GM12864 (cell line): Measurements from ENCODE around the gene CALB2.

Experiments used
- DNase-seq: peaks from one replicate; pipeline ENCODE4 v3.0.0-alpha.2; 2011; ENCODE audit warnings: low read depth
- H3K4me3 ChIP-seq: 2 replicates; pipeline ENCODE4 v1.5.1; 2011; ENCODE audit warnings: mild to moderate bottlenecking, low read depth, low read length, control low read depth
- TF ChIP-seq, protein P1 (sequence below): IDR thresholded peaks from 2 replicates; pipeline ENCODE4 v1.5.1; 2011; ENCODE audit warnings: low read depth, mild to moderate bottlenecking, moderate library complexity, low read length, control low read depth, inconsistent platforms; ENCODE audit errors: missing control alignments

CALB2 gene

DNA sequence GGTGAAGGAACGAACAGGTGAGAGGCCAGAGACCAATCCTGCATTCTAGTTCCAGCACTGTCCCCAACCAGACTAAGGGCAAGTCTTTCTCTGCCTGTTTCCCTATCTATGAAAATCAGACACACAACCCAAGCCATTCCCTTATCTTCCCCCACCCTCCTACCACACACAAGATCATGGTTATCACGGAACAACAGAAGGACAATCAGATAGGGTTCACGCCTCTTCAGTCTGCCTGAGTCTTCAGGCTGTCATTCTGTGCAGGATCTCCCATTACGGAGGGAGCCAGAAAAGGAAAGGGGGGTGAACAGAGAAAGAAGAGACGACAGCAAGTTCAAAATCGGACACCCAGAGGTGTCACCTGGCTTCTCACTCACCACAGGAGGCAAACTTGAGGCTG is 72.2 kb downstream of the CALB2 start:
- H3K4me3 ChIP-seq = no peak overlapping the region
- TF ChIP-seq, protein P1, sequence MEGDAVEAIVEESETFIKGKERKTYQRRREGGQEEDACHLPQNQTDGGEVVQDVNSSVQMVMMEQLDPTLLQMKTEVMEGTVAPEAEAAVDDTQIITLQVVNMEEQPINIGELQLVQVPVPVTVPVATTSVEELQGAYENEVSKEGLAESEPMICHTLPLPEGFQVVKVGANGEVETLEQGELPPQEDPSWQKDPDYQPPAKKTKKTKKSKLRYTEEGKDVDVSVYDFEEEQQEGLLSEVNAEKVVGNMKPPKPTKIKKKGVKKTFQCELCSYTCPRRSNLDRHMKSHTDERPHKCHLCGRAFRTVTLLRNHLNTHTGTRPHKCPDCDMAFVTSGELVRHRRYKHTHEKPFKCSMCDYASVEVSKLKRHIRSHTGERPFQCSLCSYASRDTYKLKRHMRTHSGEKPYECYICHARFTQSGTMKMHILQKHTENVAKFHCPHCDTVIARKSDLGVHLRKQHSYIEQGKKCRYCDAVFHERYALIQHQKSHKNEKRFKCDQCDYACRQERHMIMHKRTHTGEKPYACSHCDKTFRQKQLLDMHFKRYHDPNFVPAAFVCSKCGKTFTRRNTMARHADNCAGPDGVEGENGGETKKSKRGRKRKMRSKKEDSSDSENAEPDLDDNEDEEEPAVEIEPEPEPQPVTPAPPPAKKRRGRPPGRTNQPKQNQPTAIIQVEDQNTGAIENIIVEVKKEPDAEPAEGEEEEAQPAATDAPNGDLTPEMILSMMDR = no peak
- no peak for DNase-seq

DNA sequence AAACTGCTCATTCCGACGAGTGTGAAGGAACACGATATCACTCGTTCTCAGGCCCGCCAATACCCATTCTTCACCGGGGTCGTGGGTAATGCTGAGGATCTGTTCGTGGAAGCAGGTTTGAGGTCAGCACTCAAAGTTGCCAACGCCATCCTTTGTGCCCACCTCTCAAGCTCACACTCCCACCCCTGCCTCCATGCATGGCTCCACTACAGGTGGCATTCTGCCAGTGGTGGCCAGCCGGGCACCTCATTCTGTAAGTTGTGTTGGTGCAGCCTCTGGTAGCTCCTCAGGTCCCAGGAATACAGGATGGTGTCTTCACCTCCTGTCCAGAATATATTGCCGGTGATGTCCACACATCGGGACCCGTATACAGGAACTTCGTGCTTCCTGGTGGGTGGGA is 72.7 kb downstream of the CALB2 start:
- TF ChIP-seq, protein P1 = no peak
- H3K4me3 ChIP-seq = no peak overlapping the region
- no peak for DNase-seq

DNA sequence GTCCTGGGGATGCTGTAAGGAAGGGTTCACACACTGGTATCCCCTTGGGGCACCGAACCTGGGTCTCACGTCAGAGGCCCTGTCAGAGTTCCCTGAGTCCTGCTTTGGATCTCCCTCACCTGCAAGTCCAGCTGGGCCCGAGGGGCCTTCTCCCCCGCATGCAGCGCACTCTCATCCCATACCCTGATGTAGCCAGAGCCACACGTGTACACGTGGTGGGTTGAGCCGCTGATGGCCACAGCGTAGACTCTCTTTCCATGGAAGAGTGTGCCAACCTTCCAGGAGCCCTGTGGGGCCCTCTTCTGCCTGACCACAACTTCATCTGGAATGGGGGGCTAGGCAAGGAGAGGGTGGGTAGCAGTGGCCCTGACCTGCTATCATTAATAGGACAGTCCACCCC is 73.5 kb downstream of the CALB2 start:
- TF ChIP-seq, protein P1 = no peak

DNA sequence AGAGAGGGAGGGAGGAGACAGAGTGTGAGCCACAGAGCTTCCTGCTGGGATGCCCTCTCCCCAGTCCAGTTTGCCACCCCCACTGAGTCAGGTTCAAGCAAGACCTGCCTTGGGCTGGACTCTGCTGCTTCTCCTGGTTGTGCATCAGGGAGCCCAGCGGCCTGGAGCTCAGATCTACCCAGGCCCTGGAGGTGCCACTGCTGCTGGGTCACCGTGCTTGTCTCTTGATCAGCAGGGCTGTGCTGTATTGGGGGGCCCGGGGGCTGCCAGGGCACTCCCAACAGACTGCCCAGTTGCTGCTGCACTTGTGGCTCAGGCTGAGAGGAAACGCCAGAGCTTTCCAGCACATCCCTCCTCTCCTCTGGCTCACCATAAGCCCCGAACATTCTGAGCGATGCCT is 74.4 kb downstream of the CALB2 start:
- no peak overlapping the region for H3K4me3 ChIP-seq
- TF ChIP-seq, protein P1 = no peak
- DNase-seq = no peak

More for the DNA sequence above, 73.5 kb downstream of the CALB2 start:
- DNase-seq = no peak
- H3K4me3 ChIP-seq = no peak overlapping the region

DNA sequence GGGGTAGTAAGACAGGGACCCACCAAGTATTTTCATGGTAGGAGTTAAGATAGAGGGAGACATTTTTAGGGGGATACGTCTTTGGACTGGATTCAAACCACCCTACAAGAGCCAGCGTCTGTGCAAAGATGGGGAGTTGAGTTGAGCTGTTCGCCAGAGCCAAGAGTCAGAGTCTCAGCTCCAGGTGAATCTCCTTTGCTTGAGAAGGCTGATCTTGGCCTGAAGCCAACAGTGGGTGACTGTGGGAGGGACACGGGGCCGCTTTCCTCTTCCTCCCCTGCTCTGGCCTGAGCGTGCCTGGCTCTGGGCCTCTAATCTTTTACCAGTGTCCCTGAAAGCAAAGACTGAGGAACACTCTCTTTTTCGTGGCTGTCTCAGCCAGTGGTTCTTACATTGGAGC is 78.0 kb downstream of the CALB2 start:
- TF ChIP-seq, protein P1 = no peak
- H3K4me3 ChIP-seq = no peak overlapping the region
- DNase-seq = no peak

DNA sequence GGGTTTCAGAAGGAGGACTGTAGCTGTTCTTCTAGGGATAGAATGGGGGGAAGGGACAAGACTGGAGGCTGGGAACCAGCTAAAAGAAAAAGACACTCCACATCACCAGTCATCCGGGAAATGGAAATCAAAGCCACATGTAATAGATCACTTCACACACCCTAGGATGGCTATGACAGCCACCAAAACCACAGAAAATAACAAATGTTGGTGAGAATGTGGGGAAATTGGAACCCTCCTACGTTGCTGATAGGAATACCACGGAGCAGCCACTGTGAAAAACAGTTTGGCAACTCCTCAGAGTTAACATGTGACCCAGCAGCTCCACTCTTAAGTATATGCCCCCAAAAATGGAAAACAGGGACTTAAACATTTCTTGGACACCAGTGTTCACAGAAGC is 81.0 kb downstream of the CALB2 start:
- H3K4me3 ChIP-seq = no peak overlapping the region
- TF ChIP-seq, protein P1 = no peak
- no peak for DNase-seq
